ENCODE results near the gene P3H1.
A peak's percentile ranks its signal among the peaks of the same experiment; 100 is the strongest.

P3H1 gene

GRCh38 chr1:42784946-42785693 lies 18.3 kb upstream of the P3H1 start, which contains the start of gene TMEM269:
TMEM269 (plus strand) TSS chr1:42784991; CDS start chr1:42789894, 4,903 bp downstream.
- H3K4me3 ChIP-seq (replicated peaks in 1 of 2; ENCODE audit: low read depth in 2 of 2, low read length in 2 of 2), result peak within 1 kb of the TSS; percentile 41 to 45
- TF ChIP-seq CTCF (IDR thresholded peaks at IDR 0.05; ENCODE audit: low read depth, low read length), result no peak
- peak; percentile 2 to 19 for DNase-seq (ENCODE audit: low read depth in 2 of 2)

GRCh38 chr1:42784547-42784945 lies 17.7 kb upstream of the P3H1 start:
- no peak for DNase-seq (ENCODE audit: low read depth in 2 of 2)
- no peak for TF ChIP-seq CTCF (IDR thresholded peaks at IDR 0.05; ENCODE audit: low read depth, low read length)
- peak overlapping the region in 1 of 2 donors; percentile 45 for H3K4me3 ChIP-seq (replicated peaks in 1 of 2; ENCODE audit: low read depth in 2 of 2, low read length in 2 of 2)

- no peak overlapping the region for H3K4me3 ChIP-seq (replicated peaks in 1 of 2; ENCODE audit: low read depth in 2 of 2, low read length in 2 of 2)
- TF ChIP-seq CTCF (IDR thresholded peaks at IDR 0.05; ENCODE audit: low read depth, low read length), result no peak
- no peak for DNase-seq (ENCODE audit: low read depth in 2 of 2)
Observed at GRCh38 chr1:42783092-42783491, 16.3 kb upstream of the P3H1 start.

- DNase-seq (ENCODE audit: low read depth in 2 of 2), result no peak
- TF ChIP-seq CTCF (IDR thresholded peaks at IDR 0.05; ENCODE audit: low read depth, low read length), result no peak
- H3K4me3 ChIP-seq (replicated peaks in 1 of 2; ENCODE audit: low read depth in 2 of 2, low read length in 2 of 2), result no peak overlapping the region
Observed at GRCh38 chr1:42780176-42780575, 13.3 kb upstream of the P3H1 start.

GRCh38 chr1:42779725-42780124 lies 12.9 kb upstream of the P3H1 start:
- TF ChIP-seq CTCF (IDR thresholded peaks at IDR 0.05; ENCODE audit: low read depth, low read length), result no peak
- DNase-seq (ENCODE audit: low read depth in 2 of 2), result no peak
- H3K4me3 ChIP-seq (replicated peaks in 1 of 2; ENCODE audit: low read depth in 2 of 2, low read length in 2 of 2), result no peak overlapping the region

GRCh38 chr1:42777852-42778251 lies 11.0 kb upstream of the P3H1 start:
- DNase-seq (ENCODE audit: low read depth in 2 of 2), result peak; percentile 60
- no peak overlapping the region for H3K4me3 ChIP-seq (replicated peaks in 1 of 2; ENCODE audit: low read depth in 2 of 2, low read length in 2 of 2)
- peak; percentile 69 for TF ChIP-seq CTCF (IDR thresholded peaks at IDR 0.05; ENCODE audit: low read depth, low read length)
